ES-I3 (cell line): ENCODE results near the gene PRAMEF8.
"Not testable (repeated sequence)": the region's sequence is repeated elsewhere in the genome, so short reads cannot be mapped to it uniquely, and the experiment has no call there.

Source experiments
- H3K36me3 ChIP-seq: 2 replicates; pipeline ENCODE4 v1.6.1; 2013; ENCODE audit warnings: mild to moderate bottlenecking, low read length, control low read depth, moderate library complexity; ENCODE audit not compliant: insufficient read depth
- H3K4me1 ChIP-seq: 2 replicates; pipeline ENCODE4 v1.6.1; 2013; ENCODE audit warnings: mild to moderate bottlenecking, control low read depth, low read length; ENCODE audit not compliant: insufficient read depth
- H3K9ac ChIP-seq: 2 replicates; pipeline ENCODE4 v1.6.1; 2013; ENCODE audit warnings: low read depth, mild to moderate bottlenecking, low read length, moderate library complexity
- H3K9me3 ChIP-seq: 2 replicates; pipeline ENCODE4 v1.6.1; 2013; ENCODE audit warnings: mild to moderate bottlenecking, low read length, moderate library complexity; ENCODE audit not compliant: control insufficient read depth, insufficient read depth

PRAMEF8 gene

DNA sequence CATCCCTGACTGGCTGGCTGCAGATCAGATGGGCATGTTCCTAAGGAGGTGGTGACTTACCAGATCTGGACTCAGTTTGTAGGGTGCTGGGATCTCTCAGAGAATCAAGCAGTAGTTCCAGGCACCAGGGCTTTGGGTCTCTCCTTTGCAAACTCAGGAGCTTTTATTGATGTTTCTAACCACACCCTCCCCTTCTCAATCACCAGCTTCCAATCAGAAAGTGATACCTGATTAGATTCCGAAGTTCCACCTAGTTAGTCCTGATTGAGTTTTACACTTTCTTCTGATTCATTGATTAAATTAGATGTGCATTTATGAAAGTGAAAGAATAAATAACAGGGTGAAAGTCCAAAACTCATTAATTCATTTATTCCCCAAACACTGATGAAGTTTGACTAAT lies at the start of gene PRAMEF8:
TSS of gene PRAMEF8 (minus strand) at position 101 of the 400 bp plus-strand sequence. CDS start 1,046 bp downstream, outside the sequence.
- not testable (repeated sequence) for H3K4me1 ChIP-seq, H3K9me3 ChIP-seq

DNA sequence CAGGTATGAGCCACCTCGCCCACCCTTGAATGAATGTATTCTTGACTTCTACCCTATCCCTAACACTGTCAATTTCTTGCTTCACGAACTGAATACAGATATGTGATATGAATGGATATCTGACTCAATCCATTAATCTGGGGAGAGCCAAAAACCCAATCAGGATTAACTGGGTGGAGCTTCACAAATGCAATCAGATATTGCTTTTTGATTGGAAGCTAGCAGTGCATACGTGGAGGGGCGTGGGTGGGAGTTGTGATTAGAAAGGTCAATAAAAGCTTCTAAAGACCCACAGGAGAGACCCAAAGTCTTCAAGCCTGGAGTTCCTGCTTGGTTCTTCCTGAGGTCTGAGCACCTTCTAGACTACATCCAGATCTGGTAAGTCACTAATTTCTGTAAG lies 30.3 kb upstream of the PRAMEF8 start, which contains the start of gene PRAMEF15:
TSS of gene PRAMEF15 (plus strand) at position 301 of the 400 bp plus-strand sequence. CDS start 2,827 bp downstream, outside the sequence.
- H3K4me1 ChIP-seq, H3K9ac ChIP-seq, H3K9me3 ChIP-seq, H3K36me3 ChIP-seq: not testable (repeated sequence)

More for the DNA sequence above, at the start of gene PRAMEF8:
- not testable (repeated sequence) for H3K36me3 ChIP-seq, H3K9ac ChIP-seq

DNA sequence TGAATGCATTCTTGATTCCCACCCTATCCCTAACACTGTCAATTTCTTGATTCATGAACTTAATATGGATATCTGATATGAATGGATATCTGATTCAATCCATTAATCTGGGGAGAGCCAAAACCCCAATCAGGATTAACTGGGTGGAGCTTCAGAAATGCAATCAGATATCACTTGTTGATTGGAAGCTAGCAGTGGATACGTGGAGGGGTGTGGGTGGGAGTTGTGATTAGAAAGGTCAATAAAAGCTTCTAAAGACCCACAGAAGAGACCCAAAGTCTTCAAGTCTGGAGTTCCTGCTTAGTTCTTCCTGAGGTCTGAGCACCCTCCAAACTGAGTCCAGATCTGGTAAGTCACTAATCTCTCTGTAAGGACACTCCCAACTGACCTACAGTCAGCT lies 18.3 kb upstream of the PRAMEF8 start, which contains the start of gene PRAMEF33:
TSS of gene PRAMEF33 (plus strand) at position 301 of the 400 bp plus-strand sequence. CDS start 2,416 bp downstream, outside the sequence.
- not testable (repeated sequence) for H3K36me3 ChIP-seq, H3K4me1 ChIP-seq, H3K9ac ChIP-seq, H3K9me3 ChIP-seq

DNA sequence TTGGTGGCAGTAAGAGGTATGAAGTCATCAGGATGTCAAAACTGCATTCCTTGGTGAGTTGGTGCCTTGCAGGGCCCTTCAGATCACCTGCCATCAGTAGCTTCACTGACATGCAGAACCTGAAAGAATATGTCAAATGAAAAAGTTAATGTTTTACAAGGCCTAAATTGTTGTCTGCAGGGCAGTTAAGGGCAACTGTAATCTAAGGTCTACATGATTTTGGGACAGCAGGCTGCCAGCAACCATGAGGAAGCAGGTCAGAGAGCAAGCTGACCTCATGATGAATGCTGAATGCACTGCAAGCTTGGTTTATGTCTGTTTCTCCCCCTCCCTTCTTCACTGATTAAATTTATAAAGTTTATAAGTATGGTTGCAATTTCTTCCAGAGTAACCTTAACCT lies 17.3 kb upstream of the PRAMEF8 start:
- not testable (repeated sequence) for H3K9ac ChIP-seq, H3K9me3 ChIP-seq

DNA sequence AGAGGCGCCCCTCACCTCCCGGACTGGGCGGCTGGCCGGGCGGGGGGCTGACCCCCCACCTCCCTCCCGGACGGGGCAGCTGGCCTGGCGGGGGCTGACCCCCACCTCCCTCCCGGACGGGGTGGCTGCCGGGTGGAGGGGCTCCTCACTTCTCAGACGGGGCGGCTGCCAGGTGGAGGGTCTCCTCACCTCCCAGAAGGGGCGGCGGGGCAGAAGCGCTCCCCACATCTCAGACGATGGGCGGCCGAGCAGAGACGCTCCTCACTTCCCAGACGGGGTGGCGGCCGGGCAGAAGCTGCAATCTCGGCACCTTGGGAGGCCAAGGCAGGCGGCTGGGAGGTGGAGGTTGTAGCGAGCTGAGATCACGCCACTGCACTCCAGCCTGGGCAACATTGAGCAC lies 13.8 kb upstream of the PRAMEF8 start:
- H3K4me1 ChIP-seq, H3K9me3 ChIP-seq, H3K36me3 ChIP-seq, H3K9ac ChIP-seq: not testable (repeated sequence)

More for the DNA sequence above, 17.3 kb upstream of the PRAMEF8 start:
- not testable (repeated sequence) for H3K36me3 ChIP-seq, H3K4me1 ChIP-seq

DNA sequence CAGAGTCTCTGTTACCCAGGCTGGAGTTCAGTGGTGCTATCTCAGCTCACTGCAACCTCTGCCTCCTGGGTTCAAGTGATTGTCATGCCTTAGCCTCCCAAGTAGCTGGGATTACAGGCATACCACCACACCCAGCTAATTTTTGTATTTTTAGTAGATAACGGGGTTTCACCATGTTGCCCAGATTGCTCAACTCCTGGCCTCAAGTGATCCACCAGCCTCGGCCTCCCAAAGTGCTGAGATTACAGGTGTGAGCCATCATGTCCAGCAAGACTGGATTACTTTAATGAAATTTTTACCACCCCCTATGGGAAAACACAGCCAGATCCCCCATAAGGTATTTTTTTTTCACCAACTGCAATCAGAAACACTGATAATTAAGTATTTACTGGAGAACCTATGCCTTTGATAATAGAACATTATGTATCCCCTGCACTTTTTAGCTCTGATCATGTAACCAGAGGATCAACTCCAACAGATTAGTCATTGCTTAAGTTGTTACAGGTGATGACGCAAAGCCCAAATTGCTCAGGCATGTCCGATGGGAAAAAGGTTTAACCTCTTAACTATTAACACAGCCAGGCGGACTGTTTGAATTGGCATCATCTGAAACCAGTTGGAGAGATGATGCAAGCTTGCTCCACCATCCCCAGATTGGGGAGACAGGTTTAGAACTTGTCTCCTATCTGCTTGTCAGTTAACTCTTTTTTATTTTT lies 12.4 kb upstream of the PRAMEF8 start:
- H3K4me1 ChIP-seq, H3K9me3 ChIP-seq, H3K36me3 ChIP-seq, H3K9ac ChIP-seq: not testable (repeated sequence)

DNA sequence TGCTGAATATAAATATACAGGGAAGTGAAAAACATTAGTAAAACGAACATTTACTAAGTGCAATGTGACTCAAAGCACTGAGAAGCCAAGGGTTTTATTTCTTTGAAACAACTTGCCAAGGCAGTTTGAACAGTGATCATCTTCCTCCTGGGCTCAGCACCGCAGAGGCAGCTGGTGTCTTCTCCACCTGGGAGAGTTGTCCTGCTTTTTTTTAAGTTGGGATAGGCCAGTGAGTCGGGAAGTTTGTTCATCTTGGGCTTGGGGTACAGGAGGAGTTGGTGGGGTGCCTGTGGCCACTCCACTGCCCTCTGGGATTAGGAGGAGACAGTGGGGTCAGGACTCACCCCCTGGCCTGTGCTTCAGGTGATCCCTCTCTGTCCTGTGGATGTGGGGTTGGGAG lies 4.1 kb upstream of the PRAMEF8 start:
- H3K9me3 ChIP-seq, H3K9ac ChIP-seq, H3K36me3 ChIP-seq, H3K4me1 ChIP-seq: not testable (repeated sequence)

DNA sequence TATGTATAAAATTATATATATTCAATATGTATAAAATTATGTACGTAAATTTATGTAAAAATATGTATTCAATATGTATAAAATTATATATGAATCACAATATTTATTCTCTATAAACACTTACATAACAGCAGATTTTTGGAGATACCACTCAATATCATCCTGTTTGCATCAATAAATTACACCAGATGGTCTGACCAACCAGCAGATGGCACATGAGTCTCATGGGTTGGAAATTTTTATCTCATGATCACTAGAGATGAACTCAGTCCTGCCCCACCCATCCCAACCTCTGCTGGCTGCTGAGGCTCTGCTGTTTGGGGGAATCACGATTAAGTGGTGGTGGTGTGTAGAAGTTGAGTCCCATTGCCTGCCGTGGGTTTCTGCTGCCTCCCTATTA lies 5.3 kb downstream of the PRAMEF8 start:
- not testable (repeated sequence) for H3K36me3 ChIP-seq, H3K9ac ChIP-seq, H3K4me1 ChIP-seq

DNA sequence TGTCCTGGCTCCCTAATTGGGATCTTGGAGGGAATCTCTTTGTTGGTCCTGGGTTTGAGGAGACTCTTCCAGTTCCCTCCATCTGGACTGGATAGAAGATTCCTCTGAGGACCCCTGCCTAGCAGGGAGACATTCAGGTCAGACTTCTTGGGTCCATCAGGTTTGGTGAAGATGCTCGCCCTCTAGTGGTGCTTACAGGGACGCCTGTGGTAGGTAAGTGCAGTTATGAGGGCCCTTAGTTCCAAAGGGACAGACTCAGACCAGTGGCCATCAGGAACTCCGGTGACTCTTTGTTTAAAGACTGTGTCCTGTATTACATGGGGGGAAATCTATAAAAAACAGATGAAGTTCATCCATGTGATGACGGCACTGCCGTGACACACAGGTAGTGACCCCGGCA lies 7.9 kb downstream of the PRAMEF8 start:
- H3K9me3 ChIP-seq, H3K9ac ChIP-seq, H3K36me3 ChIP-seq, H3K4me1 ChIP-seq: not testable (repeated sequence)

More for the DNA sequence above, 5.3 kb downstream of the PRAMEF8 start:
- not testable (repeated sequence) for H3K9me3 ChIP-seq

DNA sequence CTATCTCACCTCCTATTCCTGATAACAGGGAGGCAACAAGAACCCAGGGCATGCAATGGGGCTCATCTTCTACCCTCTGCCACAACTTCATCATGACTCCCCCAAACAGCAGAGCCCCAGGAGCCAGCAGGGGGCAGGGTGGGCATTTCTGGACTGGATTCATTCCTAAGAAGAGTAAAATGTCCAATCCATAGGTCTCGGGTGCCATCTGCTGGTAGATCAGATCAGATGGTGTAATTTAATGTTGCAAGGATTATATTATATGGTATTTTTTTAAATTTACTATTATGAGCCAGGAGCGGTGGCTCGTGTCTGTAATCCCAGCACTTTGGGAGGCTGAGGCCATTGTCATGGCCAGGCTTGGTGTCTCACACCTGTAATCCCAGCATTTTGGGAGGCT lies 19.8 kb downstream of the PRAMEF8 start:
- not testable (repeated sequence) for H3K4me1 ChIP-seq

DNA sequence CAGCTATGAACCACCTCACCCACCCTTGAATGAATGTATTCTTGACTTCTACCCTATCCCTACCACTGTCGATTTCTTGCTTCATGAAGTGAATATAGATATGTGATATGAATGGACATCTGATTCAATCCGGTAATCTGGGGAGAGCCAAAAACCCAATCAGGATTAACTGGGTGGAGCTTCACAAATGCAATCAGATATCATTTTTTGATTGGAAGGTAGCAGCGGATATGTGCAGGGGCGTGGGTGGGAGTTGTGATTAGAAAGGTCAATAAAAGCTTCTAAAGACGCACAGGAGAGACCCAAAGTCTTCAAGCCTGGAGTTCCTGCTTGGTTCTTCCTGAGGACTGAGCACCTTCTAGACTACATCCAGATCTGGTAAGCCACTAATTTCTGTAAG lies 31.0 kb downstream of the PRAMEF8 start, which contains the start of gene PRAMEF5:
TSS of gene PRAMEF5 (plus strand) at position 301 of the 400 bp plus-strand sequence. CDS start 5,071 bp downstream, outside the sequence.
- H3K36me3 ChIP-seq, H3K4me1 ChIP-seq, H3K9me3 ChIP-seq, H3K9ac ChIP-seq: not testable (repeated sequence)

More for the DNA sequence above, 19.8 kb downstream of the PRAMEF8 start:
- not testable (repeated sequence) for H3K36me3 ChIP-seq, H3K9ac ChIP-seq, H3K9me3 ChIP-seq

DNA sequence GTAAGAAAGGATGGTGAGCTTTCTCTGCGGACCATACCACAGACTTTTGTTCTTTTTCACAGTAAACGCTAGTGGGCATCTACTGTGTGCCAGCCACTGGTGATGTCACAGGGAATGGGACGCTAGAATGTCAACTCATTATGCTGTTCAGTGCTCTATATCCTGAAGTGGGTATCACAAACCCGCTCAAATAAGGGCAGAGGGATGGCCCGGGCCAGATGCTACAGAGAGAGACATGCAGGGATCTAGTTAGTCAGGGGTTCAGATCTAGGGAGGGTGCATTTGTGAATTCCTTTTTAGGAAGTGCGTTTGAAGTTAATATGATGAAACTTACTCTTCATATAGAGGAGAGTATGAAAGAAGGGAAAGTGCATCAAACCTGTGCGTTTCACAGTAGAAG lies 37.8 kb downstream of the PRAMEF8 start:
- not testable (repeated sequence) for H3K9ac ChIP-seq, H3K36me3 ChIP-seq

DNA sequence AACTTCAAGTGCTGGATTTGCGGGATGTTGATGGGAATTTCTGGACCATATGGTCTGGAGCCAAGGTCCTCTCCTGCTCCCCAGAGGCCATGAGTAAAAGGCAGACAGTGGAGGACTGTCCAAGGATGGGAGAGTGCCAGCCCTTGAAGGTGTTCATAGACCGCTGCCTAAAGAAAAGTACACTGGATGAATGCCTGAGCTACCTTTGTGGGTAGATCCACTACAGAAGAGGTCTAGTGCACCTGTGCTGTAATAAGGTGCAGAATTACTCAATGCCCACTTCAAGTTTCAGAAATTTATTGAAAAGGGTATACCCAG lies 38.4 kb downstream of the PRAMEF8 start:
- H3K36me3 ChIP-seq, H3K9ac ChIP-seq, H3K4me1 ChIP-seq, H3K9me3 ChIP-seq: not testable (repeated sequence)

More for the DNA sequence above, 37.8 kb downstream of the PRAMEF8 start:
- H3K9me3 ChIP-seq, H3K4me1 ChIP-seq: not testable (repeated sequence)

DNA sequence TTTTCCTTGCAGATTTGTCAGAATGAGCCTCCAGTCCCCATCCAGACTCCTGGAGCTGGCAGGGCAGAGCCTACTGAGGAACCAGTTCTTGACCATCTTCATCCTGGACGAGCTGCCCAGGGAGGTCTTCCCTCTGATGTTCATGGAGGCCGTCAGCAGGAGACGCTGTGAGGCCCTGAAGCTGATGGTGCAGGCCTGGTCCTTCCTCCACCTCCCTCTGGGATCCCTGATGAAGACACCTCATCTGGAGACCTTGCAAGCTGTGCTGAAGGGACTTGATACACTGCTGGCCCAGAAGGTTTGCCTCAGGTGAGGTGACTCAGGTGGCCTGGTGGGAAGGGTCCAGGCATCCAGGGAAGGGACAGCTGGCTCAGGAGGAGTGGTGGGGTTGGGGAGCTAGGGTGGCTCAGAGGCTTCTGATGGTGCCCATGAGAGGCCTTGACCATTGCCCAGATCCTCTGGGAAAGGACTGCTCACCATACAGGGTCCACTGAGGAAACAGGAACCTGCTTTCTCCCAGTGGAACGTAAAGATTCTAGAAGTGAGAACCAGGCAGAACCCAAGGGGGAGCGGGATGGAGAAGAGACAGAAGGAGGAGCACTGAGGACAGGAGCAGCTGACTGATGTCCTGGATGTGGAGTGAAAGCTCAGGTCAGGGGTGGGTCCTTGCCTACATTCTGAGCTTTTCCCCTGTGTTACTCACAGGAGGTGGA lies 38.9 kb downstream of the PRAMEF8 start:
- not testable (repeated sequence) for H3K9ac ChIP-seq, H3K36me3 ChIP-seq, H3K4me1 ChIP-seq, H3K9me3 ChIP-seq

DNA sequence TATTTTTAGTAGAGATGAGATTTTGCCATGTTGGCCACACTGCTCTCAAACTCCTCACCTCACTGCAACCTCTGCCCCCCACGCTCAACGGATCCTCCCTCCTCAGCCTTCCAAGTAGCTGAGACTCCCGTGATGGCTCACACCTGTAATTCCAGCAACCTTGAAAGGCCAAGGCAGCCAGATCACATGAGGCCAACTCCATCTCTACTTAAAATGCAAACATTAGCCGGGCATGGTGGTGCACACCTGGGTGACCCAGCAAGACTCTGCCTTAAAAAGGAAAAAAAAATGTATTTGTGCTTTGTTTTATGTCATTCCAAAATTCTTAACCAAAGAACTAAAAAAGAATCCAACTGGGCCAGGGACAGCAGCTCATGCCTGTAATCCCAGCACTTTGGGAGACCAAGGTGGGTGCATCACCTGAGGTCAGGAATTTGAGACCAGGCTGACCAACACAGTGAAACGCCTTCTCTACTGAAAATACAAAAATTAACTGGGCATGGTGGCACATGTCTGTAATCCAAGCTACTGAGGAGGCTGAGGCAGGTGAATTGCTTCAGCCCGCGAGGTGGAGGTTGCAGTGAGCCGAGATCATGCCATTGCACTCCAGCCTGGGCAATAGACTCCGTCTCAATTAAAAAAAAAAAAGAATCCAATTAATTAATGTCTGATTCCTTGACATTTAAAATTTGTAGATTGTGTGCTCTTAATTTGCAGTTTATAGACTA lies 41.2 kb downstream of the PRAMEF8 start:
- not testable (repeated sequence) for H3K36me3 ChIP-seq, H3K9me3 ChIP-seq, H3K4me1 ChIP-seq, H3K9ac ChIP-seq
